K562 (cell line): Measurements from ENCODE around the gene ALDH6A1. TPM values are rescaled to one million over a fixed set of nuclear protein-coding genes. Genes with fewer than 3 reads are reported as not detected.

Experiments
- CXXC5 ChIP-seq: fragments of 250-450 bp; sonication (Bioruptor Pico); IDR thresholded peaks from 2 replicates; pipeline ENCODE4 v1.8.0; 2022; ENCODE audit warnings: inconsistent platforms, mild to moderate bottlenecking, moderate library complexity
- DPF2 ChIP-seq: fragments of 450-650 bp; IDR thresholded peaks from 2 replicates; pipeline ENCODE4 v1.6.1; 2016
- E2F3 ChIP-seq: fragments of 250-450 bp; sonication (Bioruptor Pico); IDR thresholded peaks from 2 replicates; pipeline ENCODE4 v1.4.0; 2020; ENCODE audit warnings: mild to moderate bottlenecking
- HIVEP1 ChIP-seq: fragments of 250-450 bp; sonication (Bioruptor Pico); IDR thresholded peaks from 2 replicates; pipeline ENCODE4 v1.4.0; 2020; ENCODE audit warnings: mild to moderate bottlenecking
- HNRNPL ChIP-seq: fragments of 200-400 bp; formaldehyde crosslinking; IDR thresholded peaks from 2 replicates; pipeline ENCODE4 v1.6.1; 2017; ENCODE audit warnings: low read depth, mild to moderate bottlenecking, low read length
- HNRNPLL ChIP-seq: fragments of 200-400 bp; formaldehyde crosslinking; IDR thresholded peaks from 2 replicates; pipeline ENCODE4 v1.6.1; 2017; ENCODE audit warnings: low read length, low read depth, mild to moderate bottlenecking; ENCODE audit not compliant: poor library complexity, severe bottlenecking
- KHSRP ChIP-seq: fragments of 450-650 bp; IDR thresholded peaks from 2 replicates; pipeline ENCODE4 v1.6.1; 2017
- KLF1 ChIP-seq: fragments of 450-650 bp; IDR thresholded peaks from 2 replicates; pipeline ENCODE4 v1.6.1; 2016; ENCODE audit warnings: missing genetic modification characterization, missing compliant biosample characterization
- KLF13 ChIP-seq: fragments of 450-650 bp; IDR thresholded peaks from 2 replicates; pipeline ENCODE4 v1.6.1; 2016; ENCODE audit warnings: missing genetic modification characterization, low read depth, mild to moderate bottlenecking, missing compliant biosample characterization, moderate library complexity, borderline replicate concordance
- MAFG ChIP-seq: fragments of 450-650 bp; conservative IDR thresholded peaks from 2 replicates; pipeline ENCODE4 v1.6.1; 2016; ENCODE audit warnings: missing genetic modification characterization, missing compliant biosample characterization
- MAZ ChIP-seq, 2 experiments: fragments of 450-650 bp in 1 of 2; sonication (generic) in 1 of 2; formaldehyde crosslinking; IDR thresholded peaks in 1 of 2; conservative IDR thresholded peaks in 1 of 2; 2 replicates each; pipeline versions ENCODE4 v1.4.0 to v1.5.0; 2020; ENCODE audit warnings: mild to moderate bottlenecking in 1 of 2, missing genetic modification reagents in 1 of 2
- NRF1 ChIP-seq, 2 experiments: fragments of 450-650 bp; IDR thresholded peaks in 1 of 2; conservative IDR thresholded peaks in 1 of 2; 2 replicates each; pipeline ENCODE4 v1.6.1; 2014; ENCODE audit warnings: mild to moderate bottlenecking in 2 of 2
- PCBP2 ChIP-seq: fragments of 200-400 bp; formaldehyde crosslinking; IDR thresholded peaks from 2 replicates; pipeline ENCODE4 v1.6.1; 2018; ENCODE audit warnings: low read length, low read depth, mild to moderate bottlenecking, moderate library complexity; ENCODE audit not compliant: poor library complexity, severe bottlenecking
- TAF1 ChIP-seq: IDR thresholded peaks from 2 replicates; pipeline ENCODE4 v1.6.1; 2011; ENCODE audit warnings: mild to moderate bottlenecking, low read length, moderate library complexity; ENCODE audit not compliant: insufficient read depth, control insufficient read depth, severe bottlenecking; ENCODE audit errors: extremely low read depth
- TAL1 ChIP-seq: fragments of 450-650 bp; IDR thresholded peaks from 2 replicates; pipeline ENCODE4 v1.6.1; 2016; ENCODE audit warnings: mild to moderate bottlenecking
- TEAD1 ChIP-seq, 2 experiments: fragments of 450-650 bp in 1 of 2; sonication (generic) in 1 of 2; formaldehyde crosslinking; IDR thresholded peaks; 2 replicates each; pipeline versions ENCODE4 v1.4.0 to v1.8.0; 2020 to 2022; ENCODE audit warnings: mild to moderate bottlenecking in 2 of 2, missing genetic modification reagents in 1 of 2
- ZNF174 ChIP-seq: fragments of 250-450 bp; sonication (Bioruptor Pico); IDR thresholded peaks from 2 replicates; pipeline ENCODE4 v1.4.0; 2020; ENCODE audit warnings: mild to moderate bottlenecking
- ZNF445 ChIP-seq: fragments of 250-450 bp; sonication (Bioruptor Pico); IDR thresholded peaks from 2 replicates; pipeline ENCODE4 v1.4.0; 2020; ENCODE audit warnings: low read depth, mild to moderate bottlenecking, moderate library complexity
- polyA plus RNA-seq, 8 experiments: library from polyadenylated mRNA; depleted of rRNA in 4 of 8; stranded (reverse) in 5 of 8; unstranded in 3 of 8; fragments of >200 nt; fragmentation: Nextera tagmentation in 2 of 8; fragmentation: Illumina TruSeq in 1 of 8; extraction: Ambion mirVana in 2 of 8; extraction: Trizol in 1 of 8; gene quantifications; 2 replicates each; pipeline versions ENCODE4 v1.2.1 to v1.2.3, GENCODE V29; 2011 to 2014; ENCODE audit warnings: inconsistent platforms in 1 of 8, missing spikeins in 1 of 8
- total RNA-seq, 7 experiments: library from RNA; depleted of rRNA in 6 of 7; stranded (reverse); fragments of >200 nt in 6 of 7; fragmentation: Illumina TruSeq in 2 of 7; extraction: Trizol in 2 of 7; gene quantifications; 2 replicates each; pipeline versions ENCODE4 v1.2.1 to v1.2.3, GENCODE V29; 2011 to 2021; ENCODE audit warnings: low replicate concordance in 1 of 7
- TF ChIP-seq, protein P1 (sequence below), 2 experiments: fragments of 450-650 bp in 1 of 2; sonication (generic) in 1 of 2; formaldehyde crosslinking in 1 of 2; IDR thresholded peaks in 1 of 2; conservative IDR thresholded peaks in 1 of 2; 2 replicates each; pipeline versions ENCODE4 v1.6.1 to v1.8.1; 2016 to 2023; ENCODE audit warnings: mild to moderate bottlenecking in 2 of 2, moderate library complexity in 2 of 2, inconsistent platforms in 1 of 2, missing genetic modification reagents in 1 of 2
- TF ChIP-seq, protein P2 (sequence below), 2 experiments: fragments of 200-800 bp in 1 of 2; sonication (Bioruptor generic) in 1 of 2; sonication (generic) in 1 of 2; formaldehyde crosslinking in 1 of 2; IDR thresholded peaks in 1 of 2; conservative IDR thresholded peaks in 1 of 2; 2 replicates each; pipeline versions ENCODE4 v1.5.0 to v1.6.1; 2016 to 2020; ENCODE audit warnings: missing compliant biosample characterization in 1 of 2, missing genetic modification characterization in 1 of 2, missing genetic modification reagents in 1 of 2
- TF ChIP-seq, protein P3 (sequence below), 2 experiments: fragments of 150-350 bp in 1 of 2; IDR thresholded peaks; 2 replicates each; pipeline ENCODE4 v1.6.1; 2012 to 2016; ENCODE audit warnings: low read depth in 2 of 2, low read length in 2 of 2, mild to moderate bottlenecking in 1 of 2, moderate library complexity in 1 of 2

ALDH6A1 gene
- total and polyA plus RNA-seq, 9 of the 15 experiments (the other 6 are each of a cell fraction or from before 2014, with no cell fraction given), result 3.1 to 11.5 (median 4.6) TPM

DNA sequence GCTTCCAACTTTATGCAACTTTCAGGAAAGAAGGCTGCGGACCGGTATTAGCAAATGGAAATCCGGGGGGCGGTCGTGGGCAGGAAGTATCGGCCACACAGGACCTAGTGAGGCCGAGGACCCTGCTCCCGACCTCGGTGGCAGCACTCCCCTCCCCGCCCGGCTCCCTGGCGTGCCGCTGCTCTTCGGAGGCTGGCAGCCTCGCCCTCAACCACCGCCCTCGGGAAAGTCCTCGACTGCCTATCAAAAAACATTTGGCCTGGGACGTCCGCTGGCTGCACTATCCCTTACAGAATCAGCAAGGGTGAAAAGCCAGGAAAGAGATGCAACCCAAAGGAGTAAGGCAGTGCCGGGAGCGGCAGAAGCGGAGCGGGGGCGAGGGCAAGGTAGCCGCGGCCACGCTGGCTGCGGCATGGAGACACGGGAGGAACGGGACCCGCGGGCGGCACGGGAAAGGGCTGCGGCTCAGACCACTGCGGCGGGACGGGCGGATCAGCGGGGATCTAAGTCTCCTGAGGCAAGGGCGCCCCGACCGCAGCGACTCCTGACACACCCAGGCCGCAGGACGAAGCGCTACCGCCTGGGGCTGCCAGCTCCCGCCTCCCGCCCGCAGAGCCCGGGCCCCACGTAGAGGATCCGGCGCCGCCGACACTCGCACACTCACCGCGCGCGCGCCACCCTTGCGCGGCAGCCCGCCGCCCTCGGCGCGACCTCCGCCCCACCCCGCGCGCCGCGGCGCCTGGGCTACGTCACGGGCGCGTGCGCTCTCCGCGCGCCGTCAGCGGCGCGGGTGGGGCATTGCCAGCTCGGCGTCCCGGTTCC is 65.5 kb downstream of the ALDH6A1 start, which contains the start of the genes BBOF1 and ENTPD5 (continued):
- TF ChIP-seq, protein P1, sequence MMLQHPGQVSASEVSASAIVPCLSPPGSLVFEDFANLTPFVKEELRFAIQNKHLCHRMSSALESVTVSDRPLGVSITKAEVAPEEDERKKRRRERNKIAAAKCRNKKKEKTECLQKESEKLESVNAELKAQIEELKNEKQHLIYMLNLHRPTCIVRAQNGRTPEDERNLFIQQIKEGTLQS (IDR thresholded peaks at IDR 0.05), result no peak
- TF ChIP-seq, protein P1 (CRISPR knock-in tag; conservative IDR thresholded peaks at IDR 0.05), result no peak
- TF ChIP-seq KLF1 (tag) (no peak; the same call in 1 of the 2 replicates), KHSRP (no peak), KLF13 (tag) (no peak), E2F3 (CRISPR knock-in tag) (no peak), ZNF174 (CRISPR knock-in tag) (no peak), HNRNPLL (peak; percentile 59), TAL1 (no peak), MAZ (CRISPR knock-in tag; conservative IDR thresholded peaks at IDR 0.05 in 1 of 2, IDR thresholded peaks at IDR 0.05 in 1 of 2) (peak; percentile 44 to 64; a peak in 3 of 4 replicates), HNRNPL (no peak), DPF2 (no peak), TAF1 (peak; percentile 82), CXXC5 (CRISPR knock-in tag) (peak; percentile 95), PCBP2 (no peak), MAFG (tag) (no peak), TEAD1 (CRISPR knock-in tag; IDR thresholded peaks at IDR 0.05) (no peak), HIVEP1 (no peak), NRF1 (conservative IDR thresholded peaks at IDR 0.05 in 1 of 2, IDR thresholded peaks at IDR 0.05 in 1 of 2) (peak; percentile 77 to 86), ZNF445 (CRISPR knock-in tag) (no peak)
- TF ChIP-seq, protein P2, sequence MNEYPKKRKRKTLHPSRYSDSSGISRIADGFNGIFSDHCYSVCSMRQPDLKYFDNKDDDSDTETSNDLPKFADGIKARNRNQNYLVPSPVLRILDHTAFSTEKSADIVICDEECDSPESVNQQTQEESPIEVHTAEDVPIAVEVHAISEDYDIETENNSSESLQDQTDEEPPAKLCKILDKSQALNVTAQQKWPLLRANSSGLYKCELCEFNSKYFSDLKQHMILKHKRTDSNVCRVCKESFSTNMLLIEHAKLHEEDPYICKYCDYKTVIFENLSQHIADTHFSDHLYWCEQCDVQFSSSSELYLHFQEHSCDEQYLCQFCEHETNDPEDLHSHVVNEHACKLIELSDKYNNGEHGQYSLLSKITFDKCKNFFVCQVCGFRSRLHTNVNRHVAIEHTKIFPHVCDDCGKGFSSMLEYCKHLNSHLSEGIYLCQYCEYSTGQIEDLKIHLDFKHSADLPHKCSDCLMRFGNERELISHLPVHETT (CRISPR knock-in tag; conservative IDR thresholded peaks at IDR 0.05 in 1 of 2, IDR thresholded peaks at IDR 0.05 in 1 of 2), result peak in 1 of 2 experiments; percentile 73; a peak in 2 of 4 replicates
- TF ChIP-seq, protein P3, sequence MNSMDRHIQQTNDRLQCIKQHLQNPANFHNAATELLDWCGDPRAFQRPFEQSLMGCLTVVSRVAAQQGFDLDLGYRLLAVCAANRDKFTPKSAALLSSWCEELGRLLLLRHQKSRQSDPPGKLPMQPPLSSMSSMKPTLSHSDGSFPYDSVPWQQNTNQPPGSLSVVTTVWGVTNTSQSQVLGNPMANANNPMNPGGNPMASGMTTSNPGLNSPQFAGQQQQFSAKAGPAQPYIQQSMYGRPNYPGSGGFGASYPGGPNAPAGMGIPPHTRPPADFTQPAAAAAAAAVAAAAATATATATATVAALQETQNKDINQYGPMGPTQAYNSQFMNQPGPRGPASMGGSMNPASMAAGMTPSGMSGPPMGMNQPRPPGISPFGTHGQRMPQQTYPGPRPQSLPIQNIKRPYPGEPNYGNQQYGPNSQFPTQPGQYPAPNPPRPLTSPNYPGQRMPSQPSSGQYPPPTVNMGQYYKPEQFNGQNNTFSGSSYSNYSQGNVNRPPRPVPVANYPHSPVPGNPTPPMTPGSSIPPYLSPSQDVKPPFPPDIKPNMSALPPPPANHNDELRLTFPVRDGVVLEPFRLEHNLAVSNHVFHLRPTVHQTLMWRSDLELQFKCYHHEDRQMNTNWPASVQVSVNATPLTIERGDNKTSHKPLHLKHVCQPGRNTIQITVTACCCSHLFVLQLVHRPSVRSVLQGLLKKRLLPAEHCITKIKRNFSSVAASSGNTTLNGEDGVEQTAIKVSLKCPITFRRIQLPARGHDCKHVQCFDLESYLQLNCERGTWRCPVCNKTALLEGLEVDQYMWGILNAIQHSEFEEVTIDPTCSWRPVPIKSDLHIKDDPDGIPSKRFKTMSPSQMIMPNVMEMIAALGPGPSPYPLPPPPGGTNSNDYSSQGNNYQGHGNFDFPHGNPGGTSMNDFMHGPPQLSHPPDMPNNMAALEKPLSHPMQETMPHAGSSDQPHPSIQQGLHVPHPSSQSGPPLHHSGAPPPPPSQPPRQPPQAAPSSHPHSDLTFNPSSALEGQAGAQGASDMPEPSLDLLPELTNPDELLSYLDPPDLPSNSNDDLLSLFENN (IDR thresholded peaks at IDR 0.05; ENCODE audit: low read depth in 2 of 2, low read length in 2 of 2), result no peak
